Panc1 (cell line): Measurements from ENCODE around the gene UBL4B. TPM values are rescaled to one million over a fixed set of nuclear protein-coding genes. Genes with fewer than 3 reads are reported as not detected.

Experiments used
- ATAC-seq: fragments of 200-7000 bp; cut with Tn5 transposase; 2 replicates; pipeline ENCODE4 v1.9.1; 2020; ENCODE audit warnings: mild to moderate bottlenecking, moderate library complexity
- BruUV-seq: library from RNA; stranded (reverse); fragments of 400-500 nt; replicated peaks from 2 replicates; lab custom pipeline; 2021; lab: Mats Ljungman, UMichigan
- CTCF ChIA-PET: fragments of 300-600 bp; sonication (Branson Sonifier 250); formaldehyde crosslinking; loops from one replicate; lab custom pipeline; 2022; ENCODE audit warnings: antibody characterized with exemption; lab: Charles Lee
- POLR2A ChIA-PET: fragments of 300-600 bp; sonication (Branson Sonifier 250); formaldehyde crosslinking; loops from one replicate; lab custom pipeline; 2022; ENCODE audit warnings: antibody characterized with exemption; lab: Charles Lee
- DNase-seq: peaks from one replicate; pipeline ENCODE4 v3.0.0-alpha.2; 2010; ENCODE audit warnings: low read depth, low spot score
- H3K27ac ChIP-seq: 2 replicates; pipeline ENCODE4 v1.5.1; 2011; ENCODE audit warnings: mild to moderate bottlenecking, low read length, inconsistent platforms
- H3K27me3 ChIP-seq: fragments of 200-500 bp; sonication (Bioruptor generic); 2 replicates; pipeline ENCODE4 v1.6.0; 2014; ENCODE audit warnings: low read length, inconsistent platforms; ENCODE audit not compliant: control insufficient read depth, insufficient read depth
- H3K36me3 ChIP-seq: fragments of 200-500 bp; sonication (Bioruptor generic); 2 replicates; pipeline ENCODE4 v1.5.1; 2014; ENCODE audit warnings: inconsistent platforms, mild to moderate bottlenecking, low read length, moderate library complexity; ENCODE audit not compliant: control insufficient read depth, insufficient read depth
- H3K4me1 ChIP-seq: 2 replicates; pipeline ENCODE4 v1.5.1; 2011; ENCODE audit warnings: inconsistent platforms, mild to moderate bottlenecking, low read length, moderate library complexity; ENCODE audit not compliant: control insufficient read depth, insufficient read depth
- H3K4me3 ChIP-seq, 2 experiments: 2 replicates each; pipeline ENCODE4 v1.5.1; 2011 to 2012; ENCODE audit warnings: low read depth in 2 of 2, low read length in 2 of 2, mild to moderate bottlenecking in 2 of 2, inconsistent platforms in 1 of 2, moderate library complexity in 1 of 2
- H3K9me3 ChIP-seq: fragments of 200-500 bp; sonication (Bioruptor generic); 2 replicates; pipeline ENCODE4 v1.5.1; 2014; ENCODE audit warnings: low read depth, mild to moderate bottlenecking, inconsistent platforms, low read length, moderate library complexity; ENCODE audit not compliant: control insufficient read depth, insufficient read depth
- POLR2AphosphoS5 ChIP-seq: IDR thresholded peaks from 2 replicates; pipeline ENCODE4 v1.6.1; 2012; ENCODE audit warnings: mild to moderate bottlenecking, low read depth, low read length, moderate library complexity
- SIN3A ChIP-seq: IDR thresholded peaks from 2 replicates; pipeline ENCODE4 v1.6.1; 2012; ENCODE audit warnings: low read depth, mild to moderate bottlenecking, low read length, moderate library complexity, borderline replicate concordance; ENCODE audit not compliant: insufficient read depth
- TCF7L2 ChIP-seq: IDR thresholded peaks from 2 replicates; pipeline ENCODE4 v1.6.1; 2011; ENCODE audit warnings: mild to moderate bottlenecking, low read depth, low read length, inconsistent platforms
- in situ Hi-C: cut with HindIII; loops from 2 replicates; pipeline ENCODE4 v1.10.0; 2016; ENCODE audit warnings: low sequenced_read_pairs, low pct_unique_long_range_greater_than_20kb
- intact Hi-C: fragments of 100-400 bp; cut with micrococcal nuclease; formaldehyde crosslinking; loops from one replicate; pipeline ENCODE4 v1.10.0; 2022; ENCODE audit not compliant: unreplicated experiment
- total RNA-seq: library from RNA; stranded (reverse); gene quantifications from one replicate; pipeline ENCODE4 v1.2.1, GENCODE V29; 2021; ENCODE audit not compliant: unreplicated experiment
- TF ChIP-seq, protein P1 (sequence below): fragments of 450-650 bp; IDR thresholded peaks from 2 replicates; pipeline ENCODE4 v1.5.1; 2017; ENCODE audit warnings: mild to moderate bottlenecking
- TF ChIP-seq, protein P2 (sequence below), 2 experiments: IDR thresholded peaks; 2 replicates each; pipeline ENCODE4 v1.6.1; 2011 to 2012; ENCODE audit warnings: low read depth in 2 of 2, control low read depth in 1 of 2, low read length in 1 of 2, mild to moderate bottlenecking in 1 of 2, moderate library complexity in 1 of 2; ENCODE audit not compliant: insufficient read depth in 1 of 2

The UBL4B gene
- total RNA-seq, 1 experiment from 2014 or later: not detected

DNA sequence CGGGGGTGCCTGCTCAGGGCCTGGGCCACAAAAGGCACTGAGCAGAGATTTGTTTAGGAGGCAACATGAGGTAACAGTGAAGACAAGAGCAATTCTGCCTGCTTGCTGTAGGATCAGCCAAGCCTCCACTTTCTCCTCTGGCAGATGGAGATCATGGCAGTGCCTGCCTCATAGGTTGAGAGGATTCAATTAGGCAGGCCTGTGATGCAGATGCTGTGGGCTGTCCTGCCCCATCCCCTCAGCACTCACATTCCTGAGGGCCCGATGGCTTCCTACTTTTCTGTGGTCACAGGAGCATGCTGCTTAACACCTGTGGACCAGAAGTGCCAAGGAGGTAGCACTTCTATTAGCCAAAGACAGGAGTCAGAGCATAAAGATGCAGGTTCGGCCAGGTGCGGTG is 1.2 kb upstream of the UBL4B start:
- in situ Hi-C loops: no loop called here
- intact Hi-C loops: no loop called here
- ATAC-seq (no peak), DNase-seq (no peak)
- ChIA-PET POLR2A (no interaction called here), CTCF (no interaction called here)
- no peaks in the 10 kb centered on the region for H3K9me3 ChIP-seq
- no TSS peak for BruUV-seq
- H3K4me1 ChIP-seq: no peaks in the 10 kb centered on the region
- no peaks in the 10 kb centered on the region for H3K36me3 ChIP-seq
- no peak overlapping the region for H3K27ac ChIP-seq
- TF ChIP-seq POLR2AphosphoS5: no peak
- no peak for TF ChIP-seq TCF7L2
- TF ChIP-seq SIN3A: no peak
- TF ChIP-seq, protein P1, sequence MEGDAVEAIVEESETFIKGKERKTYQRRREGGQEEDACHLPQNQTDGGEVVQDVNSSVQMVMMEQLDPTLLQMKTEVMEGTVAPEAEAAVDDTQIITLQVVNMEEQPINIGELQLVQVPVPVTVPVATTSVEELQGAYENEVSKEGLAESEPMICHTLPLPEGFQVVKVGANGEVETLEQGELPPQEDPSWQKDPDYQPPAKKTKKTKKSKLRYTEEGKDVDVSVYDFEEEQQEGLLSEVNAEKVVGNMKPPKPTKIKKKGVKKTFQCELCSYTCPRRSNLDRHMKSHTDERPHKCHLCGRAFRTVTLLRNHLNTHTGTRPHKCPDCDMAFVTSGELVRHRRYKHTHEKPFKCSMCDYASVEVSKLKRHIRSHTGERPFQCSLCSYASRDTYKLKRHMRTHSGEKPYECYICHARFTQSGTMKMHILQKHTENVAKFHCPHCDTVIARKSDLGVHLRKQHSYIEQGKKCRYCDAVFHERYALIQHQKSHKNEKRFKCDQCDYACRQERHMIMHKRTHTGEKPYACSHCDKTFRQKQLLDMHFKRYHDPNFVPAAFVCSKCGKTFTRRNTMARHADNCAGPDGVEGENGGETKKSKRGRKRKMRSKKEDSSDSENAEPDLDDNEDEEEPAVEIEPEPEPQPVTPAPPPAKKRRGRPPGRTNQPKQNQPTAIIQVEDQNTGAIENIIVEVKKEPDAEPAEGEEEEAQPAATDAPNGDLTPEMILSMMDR: no peak
- TF ChIP-seq, protein P2, sequence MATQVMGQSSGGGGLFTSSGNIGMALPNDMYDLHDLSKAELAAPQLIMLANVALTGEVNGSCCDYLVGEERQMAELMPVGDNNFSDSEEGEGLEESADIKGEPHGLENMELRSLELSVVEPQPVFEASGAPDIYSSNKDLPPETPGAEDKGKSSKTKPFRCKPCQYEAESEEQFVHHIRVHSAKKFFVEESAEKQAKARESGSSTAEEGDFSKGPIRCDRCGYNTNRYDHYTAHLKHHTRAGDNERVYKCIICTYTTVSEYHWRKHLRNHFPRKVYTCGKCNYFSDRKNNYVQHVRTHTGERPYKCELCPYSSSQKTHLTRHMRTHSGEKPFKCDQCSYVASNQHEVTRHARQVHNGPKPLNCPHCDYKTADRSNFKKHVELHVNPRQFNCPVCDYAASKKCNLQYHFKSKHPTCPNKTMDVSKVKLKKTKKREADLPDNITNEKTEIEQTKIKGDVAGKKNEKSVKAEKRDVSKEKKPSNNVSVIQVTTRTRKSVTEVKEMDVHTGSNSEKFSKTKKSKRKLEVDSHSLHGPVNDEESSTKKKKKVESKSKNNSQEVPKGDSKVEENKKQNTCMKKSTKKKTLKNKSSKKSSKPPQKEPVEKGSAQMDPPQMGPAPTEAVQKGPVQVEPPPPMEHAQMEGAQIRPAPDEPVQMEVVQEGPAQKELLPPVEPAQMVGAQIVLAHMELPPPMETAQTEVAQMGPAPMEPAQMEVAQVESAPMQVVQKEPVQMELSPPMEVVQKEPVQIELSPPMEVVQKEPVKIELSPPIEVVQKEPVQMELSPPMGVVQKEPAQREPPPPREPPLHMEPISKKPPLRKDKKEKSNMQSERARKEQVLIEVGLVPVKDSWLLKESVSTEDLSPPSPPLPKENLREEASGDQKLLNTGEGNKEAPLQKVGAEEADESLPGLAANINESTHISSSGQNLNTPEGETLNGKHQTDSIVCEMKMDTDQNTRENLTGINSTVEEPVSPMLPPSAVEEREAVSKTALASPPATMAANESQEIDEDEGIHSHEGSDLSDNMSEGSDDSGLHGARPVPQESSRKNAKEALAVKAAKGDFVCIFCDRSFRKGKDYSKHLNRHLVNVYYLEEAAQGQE (IDR thresholded peaks at IDR 0.05; ENCODE audit: insufficient read depth in 1 of 2, low read depth in 2 of 2, low read length in 1 of 2): no peak
- no peaks in the 10 kb centered on the region; the same call in 1 of the 2 replicates for H3K27me3 ChIP-seq
- no peak overlapping the region for H3K4me3 ChIP-seq

DNA sequence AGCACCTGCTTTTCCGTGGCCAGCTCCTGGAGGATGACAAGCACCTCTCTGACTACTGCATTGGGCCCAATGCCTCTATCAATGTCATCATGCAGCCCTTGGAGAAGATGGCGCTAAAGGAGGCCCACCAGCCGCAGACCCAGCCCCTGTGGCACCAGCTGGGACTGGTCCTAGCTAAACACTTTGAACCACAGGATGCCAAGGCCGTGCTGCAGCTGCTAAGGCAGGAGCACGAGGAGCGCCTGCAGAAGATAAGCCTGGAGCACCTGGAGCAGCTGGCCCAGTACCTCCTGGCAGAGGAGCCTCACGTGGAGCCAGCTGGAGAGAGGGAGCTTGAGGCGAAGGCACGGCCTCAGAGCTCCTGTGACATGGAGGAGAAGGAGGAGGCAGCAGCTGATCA is 413 bp downstream of the UBL4B start:
- no peaks in the 10 kb centered on the region; the same call in 1 of the 2 replicates for H3K27me3 ChIP-seq
- no peaks in the 10 kb centered on the region for H3K36me3 ChIP-seq
- no peak for TF ChIP-seq TCF7L2
- ChIA-PET CTCF (no interaction called here), POLR2A (no interaction called here)
- no peak overlapping the region for H3K4me3 ChIP-seq
- DNase-seq: no peak
- no TSS peak for BruUV-seq
- no peaks in the 10 kb centered on the region for H3K9me3 ChIP-seq
- in situ Hi-C loops: no loop called here
- no peak for ATAC-seq
- no peak overlapping the region for H3K27ac ChIP-seq
- no peaks in the 10 kb centered on the region for H3K4me1 ChIP-seq
- intact Hi-C loops: no loop called here

DNA sequence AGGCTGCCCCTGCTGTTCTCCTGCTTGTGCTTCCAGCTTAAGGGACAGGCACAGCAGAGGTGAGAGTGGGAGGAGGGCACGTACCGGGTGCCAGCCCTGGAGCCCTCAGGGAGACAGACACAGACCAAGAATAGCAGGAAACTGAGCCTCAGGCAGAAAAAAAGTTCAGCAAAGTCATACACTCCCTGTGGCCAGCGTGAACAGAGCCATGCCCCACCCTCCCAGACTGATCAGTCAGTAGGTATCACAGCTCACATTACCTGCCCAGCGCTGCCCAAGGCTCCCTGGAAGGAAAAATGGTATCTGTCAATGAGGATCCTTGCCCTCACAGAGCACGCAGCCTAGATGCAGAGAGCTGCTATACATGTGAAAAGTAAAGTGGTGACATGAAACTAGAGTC is 1.3 kb downstream of the UBL4B start:
- TF ChIP-seq, protein P1: no peak
- TF ChIP-seq, protein P2 (IDR thresholded peaks at IDR 0.05; ENCODE audit: insufficient read depth in 1 of 2, low read depth in 2 of 2, low read length in 1 of 2): no peak
- no peak for TF ChIP-seq TCF7L2
- no peak for TF ChIP-seq POLR2AphosphoS5
- TF ChIP-seq SIN3A: no peak
- Histone ChIP-seq H3K4me1 (no peaks in the 10 kb centered on the region), H3K9me3 (no peaks in the 10 kb centered on the region), H3K27ac (no peak overlapping the region), H3K36me3 (no peaks in the 10 kb centered on the region), H3K4me3 (no peak overlapping the region), H3K27me3 (no peaks in the 10 kb centered on the region; the same call in 1 of the 2 replicates)
- ChIA-PET CTCF (no interaction called here), POLR2A (no interaction called here)
- no TSS peak for BruUV-seq
- ATAC-seq (no peak), DNase-seq (no peak)
- intact Hi-C loops: no loop called here
- in situ Hi-C loops: no loop called here
